ENCODE results near the gene PI16.
"Not testable (repeated sequence)": the region's sequence is repeated elsewhere in the genome, so short reads cannot be mapped to it uniquely, and the experiment has no call there.

Gene PI16

GRCh38 chr6:36945301-36945700 lies 9.2 kb upstream of the PI16 start:
- Histone ChIP-seq H3K27ac (no peak overlapping the region), H3K9me3 (ENCODE audit: severe bottlenecking) (peaks cover 3% of the 10 kb centered on the region), H3K4me3 (ENCODE audit: low read depth, low read length) (no peak overlapping the region), H3K27me3 (ENCODE audit: insufficient read depth, low read depth, severe bottlenecking) (no peaks in the 10 kb centered on the region), H3K36me3 (no peaks in the 10 kb centered on the region)
- TF ChIP-seq CTCF (IDR thresholded peaks at IDR 0.05; ENCODE audit: low read depth, low read length): no peak
- DNase-seq: no peak

GRCh38 chr6:36946526-36946925 lies 8.0 kb upstream of the PI16 start:
- no peak overlapping the region for H3K4me3 ChIP-seq (ENCODE audit: low read depth, low read length)
- TF ChIP-seq CTCF (IDR thresholded peaks at IDR 0.05; ENCODE audit: low read depth, low read length): no peak
- no peaks in the 10 kb centered on the region for H3K9me3 ChIP-seq (ENCODE audit: severe bottlenecking)
- H3K27me3 ChIP-seq (ENCODE audit: insufficient read depth, low read depth, severe bottlenecking): no peaks in the 10 kb centered on the region
- no peaks in the 10 kb centered on the region for H3K36me3 ChIP-seq
- DNase-seq: no peak
- no peak overlapping the region for H3K27ac ChIP-seq

- H3K36me3 ChIP-seq: no peaks in the 10 kb centered on the region
- TF ChIP-seq CTCF (IDR thresholded peaks at IDR 0.05; ENCODE audit: low read depth, low read length): no peak
- H3K9me3 ChIP-seq (ENCODE audit: severe bottlenecking): no peaks in the 10 kb centered on the region
These were observed 6.8 kb upstream of the PI16 start for GRCh38 chr6:36947570-36948351.

GRCh38 chr6:36949076-36949475 lies 5.5 kb upstream of the PI16 start:
- not testable (repeated sequence) for H3K9me3 ChIP-seq (ENCODE audit: severe bottlenecking); H3K4me3 ChIP-seq (ENCODE audit: low read depth, low read length); DNase-seq; H3K27me3 ChIP-seq (ENCODE audit: insufficient read depth, low read depth, severe bottlenecking); H3K27ac ChIP-seq; H3K36me3 ChIP-seq

More at GRCh38 chr6:36947570-36948351, 6.8 kb upstream of the PI16 start:
- Histone ChIP-seq H3K27ac (no peak overlapping the region), H3K27me3 (ENCODE audit: insufficient read depth, low read depth, severe bottlenecking) (no peaks in the 10 kb centered on the region), H3K4me3 (ENCODE audit: low read depth, low read length) (no peak overlapping the region)
- no peak for DNase-seq

- no peak overlapping the region for H3K27ac ChIP-seq
- no peak overlapping the region for H3K4me3 ChIP-seq (ENCODE audit: low read depth, low read length)
- no peak for DNase-seq
- no peaks in the 10 kb centered on the region for H3K36me3 ChIP-seq
- TF ChIP-seq CTCF (IDR thresholded peaks at IDR 0.05; ENCODE audit: low read depth, low read length): no peak
- H3K9me3 ChIP-seq (ENCODE audit: severe bottlenecking): no peaks in the 10 kb centered on the region
- H3K27me3 ChIP-seq (ENCODE audit: insufficient read depth, low read depth, severe bottlenecking): no peaks in the 10 kb centered on the region
These were observed 4.9 kb upstream of the PI16 start for GRCh38 chr6:36949636-36950035.

GRCh38 chr6:36953931-36954261 lies 642 bp upstream of the PI16 start:
- Histone ChIP-seq H3K27ac (no peak overlapping the region), H3K27me3 (ENCODE audit: insufficient read depth, low read depth, severe bottlenecking) (no peaks in the 10 kb centered on the region), H3K4me3 (ENCODE audit: low read depth, low read length) (no peak overlapping the region), H3K36me3 (no peaks in the 10 kb centered on the region), H3K9me3 (ENCODE audit: severe bottlenecking) (no peaks in the 10 kb centered on the region)
- no peak for DNase-seq
- TF ChIP-seq CTCF (IDR thresholded peaks at IDR 0.05; ENCODE audit: low read depth, low read length): no peak

Measured in WERI-Rb-1 (cell line).